Neural cell (in vitro differentiated cells): ENCODE data around the gene RAET1E. TPM values are rescaled to one million over a fixed set of nuclear protein-coding genes. Genes with fewer than 3 reads are reported as not detected.

ENCODE experiments used
- H2AFZ ChIP-seq: fragments of 200-600, 300-800 bp; sonication (generic), shearing (Covaris generic); 2 replicates; pipeline ENCODE4 v1.6.0; 2014; ENCODE audit warnings: low read depth, mild to moderate bottlenecking, antibody characterized with exemption, low read length, moderate library complexity
- H3F3A ChIP-seq: fragments of 200-600 bp; shearing (Covaris generic); 2 replicates; pipeline ENCODE4 v1.6.1; 2016; ENCODE audit warnings: mild to moderate bottlenecking, moderate library complexity, mixed read lengths, antibody characterized with exemption, low read length; ENCODE audit not compliant: insufficient read depth, poor library complexity, severe bottlenecking
- H3K27ac ChIP-seq: fragments of 200-600, 300-800 bp; sonication (generic), shearing (Covaris generic); 2 replicates; pipeline ENCODE4 v1.5.1; 2014; ENCODE audit warnings: mild to moderate bottlenecking, low read length, moderate library complexity
- H3K27me3 ChIP-seq: fragments of 300-800, 200-600 bp; sonication (generic), shearing (Covaris generic); 2 replicates; pipeline ENCODE4 v1.6.0; 2014; ENCODE audit warnings: mild to moderate bottlenecking, low read depth, low read length, moderate library complexity; ENCODE audit not compliant: insufficient read depth
- H3K36me3 ChIP-seq: fragments of 300-800, 200-600 bp; sonication (generic), shearing (Covaris generic); 2 replicates; pipeline ENCODE4 v1.5.1; 2014; ENCODE audit warnings: mild to moderate bottlenecking, antibody characterized with exemption, low read length, moderate library complexity; ENCODE audit not compliant: insufficient read depth
- H3K4me2 ChIP-seq: fragments of 300-800, 200-600 bp; sonication (generic), shearing (Covaris generic); 2 replicates; pipeline ENCODE4 v1.6.0; 2014; ENCODE audit warnings: mild to moderate bottlenecking, low read length
- H3K4me3 ChIP-seq: fragments of 300-800, 200-600 bp; sonication (generic), shearing (Covaris generic); 2 replicates; pipeline ENCODE4 v1.5.1; 2014; ENCODE audit warnings: mild to moderate bottlenecking, low read length, moderate library complexity
- H3K79me2 ChIP-seq: fragments of 200-600 bp; shearing (Covaris generic); replicated peaks from 2 replicates; pipeline ENCODE4 v1.6.0; 2014; ENCODE audit warnings: mild to moderate bottlenecking, low read length, moderate library complexity; ENCODE audit not compliant: insufficient read depth
- H3K9ac ChIP-seq: fragments of 300-800, 200-600 bp; sonication (generic), shearing (Covaris generic); 2 replicates; pipeline ENCODE4 v1.6.1; 2016; ENCODE audit warnings: mild to moderate bottlenecking, low read length, mixed read lengths
- H3K9me2 ChIP-seq: fragments of 200-600 bp; shearing (Covaris generic); 2 replicates; pipeline ENCODE4 v1.6.1; 2016; ENCODE audit warnings: mild to moderate bottlenecking, low read length, mixed read lengths; ENCODE audit not compliant: insufficient read depth
- H3K9me3 ChIP-seq: fragments of 200-600, 300-800 bp; sonication (generic), shearing (Covaris generic); 2 replicates; pipeline ENCODE4 v1.6.1; 2016; ENCODE audit warnings: mild to moderate bottlenecking, mixed run types, low read length, moderate library complexity, mixed read lengths
- H4K20me1 ChIP-seq: fragments of 200-600 bp; shearing (Covaris generic); 2 replicates; pipeline ENCODE4 v1.6.1; 2016; ENCODE audit warnings: mild to moderate bottlenecking, mixed run types; ENCODE audit not compliant: insufficient read depth
- EP300 ChIP-seq: fragments of 450-650 bp; conservative IDR thresholded peaks from 2 replicates; pipeline ENCODE4 v1.6.1; 2014; ENCODE audit warnings: antibody characterized with exemption, mild to moderate bottlenecking, moderate library complexity; ENCODE audit not compliant: poor library complexity, severe bottlenecking
- EZH2 ChIP-seq: fragments of 200-600, 300-800 bp; shearing (Covaris generic), sonication (generic); IDR thresholded peaks from 2 replicates; pipeline ENCODE4 v1.6.1; 2014; ENCODE audit warnings: antibody characterized with exemption, low read length, borderline replicate concordance, mild to moderate bottlenecking; ENCODE audit not compliant: insufficient read depth, poor library complexity, severe bottlenecking
- MXI1 ChIP-seq: fragments of 450-650 bp; conservative IDR thresholded peaks from 2 replicates; pipeline ENCODE4 v1.6.1; 2014; ENCODE audit warnings: antibody characterized with exemption, mild to moderate bottlenecking; ENCODE audit not compliant: poor library complexity, severe bottlenecking
- POLR2AphosphoS5 ChIP-seq: IDR thresholded peaks from 2 replicates; pipeline ENCODE4 v1.6.1; 2012
- RAD21 ChIP-seq: fragments of 450-650 bp; conservative IDR thresholded peaks from 2 replicates; pipeline ENCODE4 v1.6.1; 2014; ENCODE audit warnings: antibody characterized with exemption, mild to moderate bottlenecking, moderate library complexity
- SMC3 ChIP-seq: fragments of 450-650 bp; conservative IDR thresholded peaks from 2 replicates; pipeline ENCODE4 v1.6.1; 2014; ENCODE audit warnings: antibody characterized with exemption, mild to moderate bottlenecking, moderate library complexity; ENCODE audit not compliant: poor library complexity
- TAF1 ChIP-seq: IDR thresholded peaks from 2 replicates; pipeline ENCODE4 v1.6.1; 2012; ENCODE audit warnings: low read depth
- polyA plus RNA-seq: library from polyadenylated mRNA; depleted of rRNA; stranded (reverse); fragments of >200 nt; gene quantifications from 2 replicates; pipeline ENCODE4 v1.2.3, GENCODE V29; 2014
- TF ChIP-seq, protein P1 (sequence below): fragments of 450-650 bp; IDR thresholded peaks from 2 replicates; pipeline ENCODE4 v1.5.1; 2014; ENCODE audit warnings: antibody characterized with exemption, mild to moderate bottlenecking, moderate library complexity; ENCODE audit not compliant: poor library complexity, severe bottlenecking
- TF ChIP-seq, protein P2 (sequence below): IDR thresholded peaks from 2 replicates; pipeline ENCODE4 v1.6.1; 2012; ENCODE audit warnings: borderline replicate concordance

The RAET1E gene
- polyA plus RNA-seq, 1 donor from 2014 or later = not detected

DNA sequence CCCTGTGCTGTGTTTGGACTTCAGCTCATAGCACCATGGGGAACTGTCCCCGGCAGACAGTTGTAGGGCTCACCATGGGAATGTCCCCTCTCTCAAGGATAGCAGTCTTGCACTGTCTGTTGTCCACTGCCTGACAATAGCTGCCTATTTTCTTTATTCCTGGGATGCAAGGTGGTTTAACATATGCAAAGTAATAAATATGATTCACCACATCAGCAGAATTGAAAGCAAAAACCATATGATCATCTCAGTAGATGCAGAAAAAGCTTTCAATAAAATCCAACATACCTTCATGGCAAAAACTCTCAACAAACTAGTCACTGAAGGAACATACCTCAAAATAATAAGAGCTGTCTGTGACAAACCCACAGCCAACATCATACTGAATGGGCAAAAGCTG is 20.3 kb downstream of the RAET1E start:
- TF ChIP-seq, protein P1, sequence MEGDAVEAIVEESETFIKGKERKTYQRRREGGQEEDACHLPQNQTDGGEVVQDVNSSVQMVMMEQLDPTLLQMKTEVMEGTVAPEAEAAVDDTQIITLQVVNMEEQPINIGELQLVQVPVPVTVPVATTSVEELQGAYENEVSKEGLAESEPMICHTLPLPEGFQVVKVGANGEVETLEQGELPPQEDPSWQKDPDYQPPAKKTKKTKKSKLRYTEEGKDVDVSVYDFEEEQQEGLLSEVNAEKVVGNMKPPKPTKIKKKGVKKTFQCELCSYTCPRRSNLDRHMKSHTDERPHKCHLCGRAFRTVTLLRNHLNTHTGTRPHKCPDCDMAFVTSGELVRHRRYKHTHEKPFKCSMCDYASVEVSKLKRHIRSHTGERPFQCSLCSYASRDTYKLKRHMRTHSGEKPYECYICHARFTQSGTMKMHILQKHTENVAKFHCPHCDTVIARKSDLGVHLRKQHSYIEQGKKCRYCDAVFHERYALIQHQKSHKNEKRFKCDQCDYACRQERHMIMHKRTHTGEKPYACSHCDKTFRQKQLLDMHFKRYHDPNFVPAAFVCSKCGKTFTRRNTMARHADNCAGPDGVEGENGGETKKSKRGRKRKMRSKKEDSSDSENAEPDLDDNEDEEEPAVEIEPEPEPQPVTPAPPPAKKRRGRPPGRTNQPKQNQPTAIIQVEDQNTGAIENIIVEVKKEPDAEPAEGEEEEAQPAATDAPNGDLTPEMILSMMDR = no peak
- TF ChIP-seq POLR2AphosphoS5 = no peak
- TF ChIP-seq, protein P2, sequence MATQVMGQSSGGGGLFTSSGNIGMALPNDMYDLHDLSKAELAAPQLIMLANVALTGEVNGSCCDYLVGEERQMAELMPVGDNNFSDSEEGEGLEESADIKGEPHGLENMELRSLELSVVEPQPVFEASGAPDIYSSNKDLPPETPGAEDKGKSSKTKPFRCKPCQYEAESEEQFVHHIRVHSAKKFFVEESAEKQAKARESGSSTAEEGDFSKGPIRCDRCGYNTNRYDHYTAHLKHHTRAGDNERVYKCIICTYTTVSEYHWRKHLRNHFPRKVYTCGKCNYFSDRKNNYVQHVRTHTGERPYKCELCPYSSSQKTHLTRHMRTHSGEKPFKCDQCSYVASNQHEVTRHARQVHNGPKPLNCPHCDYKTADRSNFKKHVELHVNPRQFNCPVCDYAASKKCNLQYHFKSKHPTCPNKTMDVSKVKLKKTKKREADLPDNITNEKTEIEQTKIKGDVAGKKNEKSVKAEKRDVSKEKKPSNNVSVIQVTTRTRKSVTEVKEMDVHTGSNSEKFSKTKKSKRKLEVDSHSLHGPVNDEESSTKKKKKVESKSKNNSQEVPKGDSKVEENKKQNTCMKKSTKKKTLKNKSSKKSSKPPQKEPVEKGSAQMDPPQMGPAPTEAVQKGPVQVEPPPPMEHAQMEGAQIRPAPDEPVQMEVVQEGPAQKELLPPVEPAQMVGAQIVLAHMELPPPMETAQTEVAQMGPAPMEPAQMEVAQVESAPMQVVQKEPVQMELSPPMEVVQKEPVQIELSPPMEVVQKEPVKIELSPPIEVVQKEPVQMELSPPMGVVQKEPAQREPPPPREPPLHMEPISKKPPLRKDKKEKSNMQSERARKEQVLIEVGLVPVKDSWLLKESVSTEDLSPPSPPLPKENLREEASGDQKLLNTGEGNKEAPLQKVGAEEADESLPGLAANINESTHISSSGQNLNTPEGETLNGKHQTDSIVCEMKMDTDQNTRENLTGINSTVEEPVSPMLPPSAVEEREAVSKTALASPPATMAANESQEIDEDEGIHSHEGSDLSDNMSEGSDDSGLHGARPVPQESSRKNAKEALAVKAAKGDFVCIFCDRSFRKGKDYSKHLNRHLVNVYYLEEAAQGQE = no peak
- TF ChIP-seq TAF1 = no peak
- no peak for TF ChIP-seq EZH2
- TF ChIP-seq SMC3 = no peak
- TF ChIP-seq EP300 = no peak
- TF ChIP-seq RAD21 = no peak
- no peak for TF ChIP-seq MXI1
- Histone ChIP-seq H3K36me3 (no peaks in the 10 kb centered on the region), H2AFZ (no peak overlapping the region), H3K79me2 (no peaks in the 10 kb centered on the region), H4K20me1 (no peaks in the 10 kb centered on the region), H3K9me3 (no peaks in the 10 kb centered on the region), H3K27ac (no peak overlapping the region), H3K4me2 (no peak overlapping the region), H3K4me3 (no peak overlapping the region), H3F3A (no peaks in the 10 kb centered on the region), H3K9ac (no peak overlapping the region), H3K9me2 (no peaks in the 10 kb centered on the region), H3K27me3 (no peaks in the 10 kb centered on the region)

DNA sequence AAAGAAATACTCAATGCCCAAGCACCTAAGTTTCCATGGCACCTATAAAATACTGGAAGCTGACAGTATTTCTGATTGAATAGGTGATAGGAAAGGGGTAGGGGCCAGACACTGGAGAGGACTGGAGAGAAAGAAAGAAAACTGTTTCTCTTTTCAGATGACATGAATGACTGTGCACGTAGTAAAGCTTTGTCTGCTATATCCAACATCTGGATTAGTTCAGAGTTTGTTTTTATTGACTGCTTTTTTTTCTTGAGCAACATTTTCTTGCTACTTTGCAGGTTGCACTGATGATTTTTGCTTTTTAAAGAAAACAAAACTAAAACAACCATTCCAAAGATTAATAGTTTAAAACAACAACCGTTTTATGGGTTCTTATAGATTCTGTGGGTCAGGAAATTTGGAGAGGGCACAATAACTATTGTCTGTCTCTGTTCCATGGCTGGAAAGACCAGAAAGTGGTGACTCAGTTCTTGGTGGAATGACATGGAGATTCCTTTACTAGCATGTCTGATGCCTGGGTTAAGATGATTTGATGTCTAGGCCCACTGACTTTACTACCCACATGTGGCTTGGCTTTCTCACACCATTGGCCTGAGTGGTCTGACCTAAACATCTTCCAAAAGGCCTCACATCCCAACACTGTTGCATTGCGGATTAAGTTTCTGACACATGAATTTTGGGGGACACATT is 21.5 kb downstream of the RAET1E start:
- no peak for TF ChIP-seq MXI1
- TF ChIP-seq TAF1 = no peak
- no peak for TF ChIP-seq RAD21
- no peak for TF ChIP-seq EP300
- no peak for TF ChIP-seq EZH2
- TF ChIP-seq SMC3 = no peak
- TF ChIP-seq, protein P1 = no peak
- TF ChIP-seq, protein P2 = no peak
- TF ChIP-seq POLR2AphosphoS5 = no peak
- Histone ChIP-seq H3K9me3 (no peaks in the 10 kb centered on the region), H3K9ac (no peak overlapping the region), H3K27me3 (no peaks in the 10 kb centered on the region), H3K27ac (no peak overlapping the region), H2AFZ (no peak overlapping the region), H3K4me2 (no peak overlapping the region), H3K9me2 (no peaks in the 10 kb centered on the region), H3F3A (no peaks in the 10 kb centered on the region), H3K4me3 (no peak overlapping the region), H4K20me1 (no peaks in the 10 kb centered on the region), H3K79me2 (no peaks in the 10 kb centered on the region), H3K36me3 (no peaks in the 10 kb centered on the region)
